Measurements from ENCODE around the gene NHSL2.

NHSL2 gene

DNA sequence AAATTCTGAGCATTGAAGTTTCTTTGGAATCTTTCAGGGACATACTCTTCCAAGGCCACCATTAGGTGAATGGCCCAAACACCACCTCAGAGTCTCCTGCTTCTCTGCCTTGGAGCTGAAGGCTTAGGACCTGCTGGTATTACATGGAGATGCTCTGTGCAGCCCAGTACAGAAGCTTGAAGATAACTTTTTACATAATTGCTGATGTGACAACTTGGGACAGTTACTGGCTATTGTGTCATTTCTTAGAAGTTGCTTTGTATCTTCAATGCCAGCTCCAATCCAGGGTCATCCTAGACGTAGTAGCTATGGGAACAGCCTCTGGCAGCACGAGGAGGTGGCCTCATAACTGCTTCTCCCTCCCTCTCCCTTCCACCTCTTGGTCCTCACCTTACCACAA, 160.6 kb downstream of the NHSL2 start:
- DNase-seq (ENCODE audit: low spot score), result no peak

DNA sequence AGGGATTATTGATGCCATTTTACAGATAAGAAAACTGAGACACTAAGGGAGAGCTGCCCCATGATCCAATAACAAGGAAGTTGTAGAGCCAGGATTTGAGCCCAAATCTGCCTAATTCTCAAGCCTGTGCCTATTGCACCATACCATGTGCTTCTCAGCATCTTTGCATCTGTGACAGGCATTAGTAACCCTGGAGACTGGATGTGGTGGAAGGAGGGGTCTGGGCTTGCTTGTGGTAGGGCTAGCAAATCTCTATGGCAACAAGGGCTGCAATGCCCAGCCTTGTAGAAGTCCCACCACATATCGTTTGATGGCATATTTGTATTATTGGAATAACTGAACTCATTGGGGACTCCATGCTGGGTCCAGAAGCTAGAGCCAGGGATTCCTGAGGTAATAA, 163.0 kb downstream of the NHSL2 start:
- no peak for DNase-seq (ENCODE audit: low spot score)

DNA sequence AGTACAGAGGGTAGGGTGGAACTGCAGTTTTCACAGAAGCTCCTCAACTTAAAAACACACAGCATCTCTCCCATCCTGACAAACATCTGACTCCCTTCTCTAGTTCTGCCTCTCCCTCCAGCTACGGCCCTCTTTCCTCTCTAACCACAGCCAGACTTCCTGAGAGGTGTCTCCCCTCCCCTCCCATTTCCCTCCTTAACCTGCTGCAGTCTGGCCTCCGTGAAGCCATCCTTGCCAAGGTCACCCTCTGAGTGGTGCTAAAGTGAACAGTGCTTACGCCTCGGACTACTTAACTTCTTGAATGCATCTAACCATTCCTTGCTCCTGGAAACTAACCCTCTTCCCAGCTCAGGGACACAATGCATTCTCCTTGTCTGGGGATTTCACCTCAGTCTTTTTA, 167.8 kb downstream of the NHSL2 start:
- DNase-seq (ENCODE audit: low spot score), result no peak

DNA sequence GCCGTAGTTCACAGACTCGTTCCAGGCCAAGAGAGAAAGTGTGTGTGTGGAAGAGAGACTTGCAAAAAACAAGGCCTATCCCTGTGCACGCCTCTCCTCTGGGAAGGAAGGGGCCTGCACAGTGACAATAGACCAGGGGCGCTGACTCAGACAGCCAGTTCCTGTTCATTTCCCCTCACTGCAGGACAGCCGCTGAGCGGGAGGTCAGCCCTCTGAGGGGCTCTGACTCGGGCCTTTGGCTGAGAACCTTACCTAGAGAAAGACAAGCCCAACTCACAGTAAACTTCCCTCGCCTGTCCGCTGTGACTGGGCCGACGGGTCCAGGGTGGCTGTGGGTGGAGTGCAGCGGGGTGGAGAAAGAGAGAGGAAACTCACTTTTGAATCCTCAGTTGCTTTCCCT, 169.0 kb downstream of the NHSL2 start:
- no peak for DNase-seq (ENCODE audit: low spot score)

- no peak for DNase-seq (ENCODE audit: low spot score)
Observed at GRCh38 chrX:72080150-72080549, 169.5 kb downstream of the NHSL2 start.

GRCh38 chrX:72080800-72081199, 170.2 kb downstream of the NHSL2 start:
- no peak for DNase-seq (ENCODE audit: low spot score)

GRCh38 chrX:72081605-72082320, 171.1 kb downstream of the NHSL2 start:
- no peak for DNase-seq (ENCODE audit: low spot score)

DNA sequence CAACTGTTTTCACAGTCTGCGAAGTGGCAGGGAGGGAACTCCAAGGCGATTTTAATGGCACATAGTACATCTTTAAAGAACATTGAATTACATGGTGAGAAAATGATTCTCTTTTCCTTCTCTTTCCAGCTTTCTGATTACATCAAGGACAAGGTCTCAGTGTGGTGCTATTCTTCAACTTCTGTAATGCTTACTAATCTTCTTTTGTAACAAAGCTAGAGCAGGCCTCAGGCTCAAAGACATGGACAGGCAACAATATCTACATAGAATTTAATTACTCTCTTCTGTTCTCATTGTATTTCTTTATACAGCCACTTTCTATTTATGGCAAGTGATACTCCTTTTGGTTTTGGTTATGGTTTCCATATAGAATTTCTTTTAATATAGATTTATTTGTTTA, 172.6 kb downstream of the NHSL2 start:
- DNase-seq (ENCODE audit: low spot score), result no peak

GRCh38 chrX:72084114-72084513, 173.5 kb downstream of the NHSL2 start:
- DNase-seq (ENCODE audit: low spot score), result no peak

- no peak for DNase-seq (ENCODE audit: low spot score)
Observed at GRCh38 chrX:72086995-72087394, 176.3 kb downstream of the NHSL2 start.

- no peak for DNase-seq (ENCODE audit: low spot score)
Observed at GRCh38 chrX:72088761-72089160, 178.1 kb downstream of the NHSL2 start.

GRCh38 chrX:72089254-72089653, 178.6 kb downstream of the NHSL2 start:
- DNase-seq (ENCODE audit: low spot score), result no peak

GRCh38 chrX:72094894-72095293, 184.2 kb downstream of the NHSL2 start:
- no peak for DNase-seq (ENCODE audit: low spot score)

DNA sequence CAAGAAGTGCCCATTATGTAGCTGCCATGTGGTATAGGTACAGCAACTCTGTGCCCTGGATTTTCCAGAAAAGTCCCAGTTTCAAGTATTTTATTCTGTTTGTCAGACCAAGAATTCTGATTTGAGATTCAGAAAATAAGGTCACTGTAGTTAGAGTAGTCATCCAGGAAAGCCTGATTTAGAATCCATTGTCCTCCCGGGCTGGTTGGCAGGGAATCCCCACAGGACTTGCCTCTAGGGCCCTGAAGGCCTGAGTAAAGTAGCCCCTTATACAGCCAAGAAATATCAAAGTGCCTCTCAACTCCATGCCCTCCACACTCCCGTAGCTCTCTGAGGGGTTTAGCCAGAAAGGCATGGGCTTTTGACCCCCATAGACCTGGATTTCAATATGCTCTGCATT, 184.7 kb downstream of the NHSL2 start:
- DNase-seq (ENCODE audit: low spot score), result no peak

DNA sequence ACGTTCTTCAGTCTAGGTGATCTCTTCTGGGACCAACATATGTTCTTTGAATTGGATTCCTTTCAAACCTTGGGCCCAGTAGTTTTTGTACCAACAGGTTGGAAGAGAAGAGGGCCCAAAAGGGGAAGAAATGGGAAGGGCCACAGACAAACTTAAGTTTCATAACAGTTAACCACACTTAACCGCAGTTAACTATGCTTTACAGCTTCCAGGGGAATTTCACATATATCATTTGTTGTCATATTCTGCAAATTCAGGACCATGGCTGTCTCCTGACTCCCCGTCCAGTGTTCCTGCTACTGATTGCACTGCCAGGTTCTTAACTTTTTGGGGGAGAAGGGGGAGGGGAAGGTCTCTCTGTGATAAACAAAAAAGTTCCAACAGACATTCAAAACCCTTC, 186.5 kb downstream of the NHSL2 start:
- DNase-seq (ENCODE audit: low spot score), result no peak

DNA sequence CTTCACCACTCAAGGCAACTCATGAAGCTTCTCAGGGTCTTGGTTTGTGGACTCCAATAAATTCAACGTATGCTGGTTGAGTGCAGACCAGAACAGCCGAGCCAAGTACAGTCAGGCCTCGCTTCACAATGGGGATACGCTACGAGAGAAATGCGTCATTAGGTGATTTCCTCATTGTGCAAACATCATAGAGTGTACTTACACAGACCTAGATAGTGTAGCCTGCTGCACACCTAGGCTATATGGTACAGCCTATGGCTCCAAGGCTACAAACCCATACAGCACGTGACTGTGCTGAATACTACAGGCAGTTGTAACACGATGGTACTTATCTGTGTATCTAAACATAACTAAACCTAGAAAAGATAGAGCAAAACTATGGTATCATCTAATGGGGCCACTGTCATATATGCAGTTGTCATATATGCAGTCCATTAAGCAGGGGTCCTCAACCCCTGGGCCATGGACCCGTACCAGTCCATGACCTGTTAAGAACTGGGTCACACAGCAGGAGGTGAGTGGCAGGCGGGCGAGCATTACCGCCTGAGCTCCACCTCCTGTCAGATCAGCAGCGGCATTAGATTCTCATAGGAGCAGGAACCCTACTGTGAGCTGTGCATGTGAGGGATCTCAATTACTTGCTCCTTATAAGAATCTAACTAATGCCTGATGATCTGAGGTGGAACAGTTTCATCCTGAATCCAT, 189.6 kb downstream of the NHSL2 start:
- DNase-seq (ENCODE audit: low spot score), result no peak

GRCh38 chrX:72100824-72101351, 190.2 kb downstream of the NHSL2 start:
- no peak for DNase-seq (ENCODE audit: low spot score)

GRCh38 chrX:72101597-72102037, 191.0 kb downstream of the NHSL2 start:
- DNase-seq (ENCODE audit: low spot score), result no peak

DNA sequence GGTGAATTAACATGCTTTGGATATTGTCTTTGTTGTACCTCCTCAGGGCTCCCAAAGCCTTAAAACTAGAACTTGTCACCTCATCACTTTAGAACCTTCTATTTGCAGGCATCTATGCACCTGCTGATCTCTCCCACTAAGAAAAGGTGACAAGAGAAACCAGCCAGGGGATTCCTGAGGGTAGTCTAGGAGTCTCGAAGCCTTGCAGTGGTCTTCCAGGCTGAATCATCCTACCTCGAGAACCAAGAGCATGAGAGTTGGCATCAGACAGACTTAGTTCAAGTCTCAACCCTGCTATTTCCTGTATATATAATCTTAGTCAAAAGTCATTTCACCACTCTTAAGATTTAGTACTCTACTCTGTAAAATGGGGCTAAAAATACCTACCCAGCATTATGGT, 191.5 kb downstream of the NHSL2 start:
- no peak for DNase-seq (ENCODE audit: low spot score)

DNA sequence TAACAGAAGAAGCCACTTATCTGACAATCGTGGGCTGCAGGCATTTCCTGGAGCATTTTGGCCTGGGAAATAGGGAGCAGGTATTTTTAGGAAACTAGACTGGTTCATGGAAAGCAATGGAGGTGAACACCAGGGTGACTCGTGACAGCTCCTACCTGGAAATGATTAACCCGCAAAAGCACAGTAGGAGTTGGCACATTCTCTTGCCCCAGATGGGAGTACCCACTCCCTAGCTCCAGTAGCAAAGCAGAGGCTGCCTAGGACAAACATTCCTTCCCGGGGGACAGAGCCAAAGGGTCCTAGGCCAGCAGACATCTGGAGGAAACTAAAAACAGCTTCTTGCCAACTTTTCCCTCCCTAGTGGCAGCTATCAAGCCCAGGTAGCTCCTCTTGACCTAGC, 192.1 kb downstream of the NHSL2 start:
- DNase-seq (ENCODE audit: low spot score), result no peak

DNA sequence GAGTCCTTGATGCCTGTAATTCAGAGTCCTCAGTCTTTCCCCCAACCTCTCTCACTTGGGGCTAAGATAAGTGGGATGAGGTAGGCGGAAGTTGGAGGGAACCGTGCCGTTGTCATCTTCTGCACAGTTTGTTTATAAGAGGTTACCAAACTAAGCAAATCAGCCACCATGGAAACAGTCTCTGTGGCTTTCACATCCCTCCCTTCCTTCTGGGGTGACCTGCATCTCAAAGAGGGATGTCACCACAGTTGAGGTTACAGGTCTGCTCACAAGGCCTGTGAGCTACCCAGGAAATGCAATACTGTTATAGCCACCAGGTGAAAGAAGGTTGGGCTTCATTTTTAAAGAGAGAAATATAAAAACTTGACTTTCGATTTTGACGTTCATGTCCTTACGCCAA, 194.8 kb downstream of the NHSL2 start:
- DNase-seq (ENCODE audit: low spot score), result no peak

DNA sequence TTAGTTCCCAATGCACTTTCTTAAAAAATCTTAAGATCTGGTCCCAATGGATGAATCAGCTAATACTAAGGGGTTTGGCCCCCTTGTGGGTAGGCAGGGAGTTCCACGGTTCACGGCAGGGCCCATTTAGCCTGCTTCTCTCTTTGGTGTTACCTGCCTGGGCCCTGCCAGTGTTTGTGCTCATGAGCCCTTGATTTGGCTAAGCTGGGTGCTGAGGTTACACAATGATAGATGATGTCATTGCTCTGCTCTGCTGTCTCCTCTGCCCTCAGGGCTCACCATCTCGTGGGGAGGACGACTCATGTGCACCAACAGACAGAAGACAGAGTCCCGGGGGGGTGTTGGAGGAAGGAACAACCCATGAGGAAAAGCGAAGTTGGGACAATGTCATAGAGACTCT, 196.7 kb downstream of the NHSL2 start:
- no peak for DNase-seq (ENCODE audit: low spot score)

DNA sequence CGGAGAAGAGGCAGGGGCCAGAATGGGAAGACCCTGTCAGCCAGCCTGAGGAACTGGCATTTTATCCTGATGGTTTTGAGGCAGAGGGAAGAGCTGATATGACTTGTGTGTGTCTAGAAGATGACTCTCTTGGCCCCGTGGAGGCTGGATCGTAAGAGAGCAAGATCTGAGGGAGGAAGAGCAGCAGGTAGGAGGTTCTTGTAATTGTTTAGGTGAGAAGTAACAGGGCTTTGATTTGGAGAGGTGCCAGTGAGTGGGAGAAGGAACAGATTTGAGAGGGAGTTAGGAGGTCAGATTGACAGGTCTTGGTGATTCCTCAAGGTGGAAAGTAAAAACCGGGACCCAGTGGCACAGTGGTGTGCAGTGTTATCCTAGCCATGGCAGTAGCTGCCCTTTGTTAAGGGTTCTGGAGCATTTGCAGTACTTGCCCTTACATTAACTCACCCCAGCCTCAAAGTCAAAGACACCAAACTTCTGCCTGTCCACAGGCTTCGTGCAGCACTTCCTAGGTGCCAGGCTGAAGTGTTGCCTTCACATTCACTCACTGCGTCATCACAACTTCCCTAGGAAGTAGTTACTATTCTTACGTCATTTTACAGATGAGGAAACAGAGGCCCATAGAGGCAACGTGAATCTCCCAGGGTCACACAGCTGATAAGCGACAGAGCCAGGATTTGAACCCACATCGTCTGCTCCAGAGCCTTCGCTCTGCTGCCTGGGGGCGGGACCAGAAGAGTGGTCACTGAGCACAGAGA, 197.4 kb downstream of the NHSL2 start:
- DNase-seq (ENCODE audit: low spot score), result no peak
